ENCODE measurements around the gene NIN.

DNA sequence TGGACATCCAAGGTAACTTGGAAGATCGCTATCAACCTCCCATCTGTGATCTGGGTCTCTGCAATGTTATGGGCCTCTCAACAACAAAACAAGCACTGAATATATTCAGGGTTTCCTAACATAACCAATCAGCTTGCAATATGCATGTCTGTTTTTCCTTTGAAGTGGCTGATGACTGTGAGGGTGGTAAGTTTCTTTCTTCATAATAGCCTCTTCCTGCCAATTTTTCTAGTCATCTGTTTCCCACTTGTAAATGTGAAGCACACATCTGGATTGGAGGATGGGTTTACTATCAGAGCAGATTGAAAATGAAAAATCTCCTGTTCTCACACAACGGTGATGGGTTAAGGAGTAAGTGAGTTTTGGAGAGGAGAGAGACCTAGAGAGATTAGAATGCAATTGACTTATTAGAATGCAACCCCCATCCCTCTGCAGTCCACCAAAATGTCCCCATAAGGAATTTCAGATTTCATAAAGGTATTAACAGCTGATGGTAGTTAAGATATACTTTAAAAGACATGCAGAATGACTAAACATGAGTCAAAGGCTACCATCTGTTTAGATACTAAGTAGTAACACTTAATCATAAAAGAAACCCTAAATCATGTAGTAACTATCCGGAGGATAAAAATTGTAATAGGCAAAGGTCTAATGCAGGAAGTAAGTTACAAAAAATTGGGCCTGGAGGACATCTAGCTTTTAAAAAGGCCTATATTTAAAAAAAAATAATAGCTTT is 104.4 kb downstream of the NIN start:
- TF ChIP-seq CTCF (conservative IDR thresholded peaks at IDR 0.05) (no peak), ZFX (IDR thresholded peaks at IDR 0.05) (no peak)
